HFF-Myc (cell line): ENCODE data around the gene MCCD1.

Experiments used
- DNase-seq: peaks from one replicate; pipeline ENCODE4 v3.0.0-alpha.2; 2011; ENCODE audit warnings: low read depth; ENCODE audit errors: extremely low read depth
- H3K4me3 ChIP-seq: replicated peaks from 2 replicates; pipeline ENCODE4 v1.5.1; 2011; ENCODE audit warnings: low read depth, mild to moderate bottlenecking, control low read depth, low read length
- TF ChIP-seq, protein P1 (sequence below): IDR thresholded peaks from 2 replicates; pipeline ENCODE4 v1.5.1; 2012; ENCODE audit warnings: mild to moderate bottlenecking, low read depth, low read length, control low read depth; ENCODE audit errors: missing control alignments

The MCCD1 gene

DNA sequence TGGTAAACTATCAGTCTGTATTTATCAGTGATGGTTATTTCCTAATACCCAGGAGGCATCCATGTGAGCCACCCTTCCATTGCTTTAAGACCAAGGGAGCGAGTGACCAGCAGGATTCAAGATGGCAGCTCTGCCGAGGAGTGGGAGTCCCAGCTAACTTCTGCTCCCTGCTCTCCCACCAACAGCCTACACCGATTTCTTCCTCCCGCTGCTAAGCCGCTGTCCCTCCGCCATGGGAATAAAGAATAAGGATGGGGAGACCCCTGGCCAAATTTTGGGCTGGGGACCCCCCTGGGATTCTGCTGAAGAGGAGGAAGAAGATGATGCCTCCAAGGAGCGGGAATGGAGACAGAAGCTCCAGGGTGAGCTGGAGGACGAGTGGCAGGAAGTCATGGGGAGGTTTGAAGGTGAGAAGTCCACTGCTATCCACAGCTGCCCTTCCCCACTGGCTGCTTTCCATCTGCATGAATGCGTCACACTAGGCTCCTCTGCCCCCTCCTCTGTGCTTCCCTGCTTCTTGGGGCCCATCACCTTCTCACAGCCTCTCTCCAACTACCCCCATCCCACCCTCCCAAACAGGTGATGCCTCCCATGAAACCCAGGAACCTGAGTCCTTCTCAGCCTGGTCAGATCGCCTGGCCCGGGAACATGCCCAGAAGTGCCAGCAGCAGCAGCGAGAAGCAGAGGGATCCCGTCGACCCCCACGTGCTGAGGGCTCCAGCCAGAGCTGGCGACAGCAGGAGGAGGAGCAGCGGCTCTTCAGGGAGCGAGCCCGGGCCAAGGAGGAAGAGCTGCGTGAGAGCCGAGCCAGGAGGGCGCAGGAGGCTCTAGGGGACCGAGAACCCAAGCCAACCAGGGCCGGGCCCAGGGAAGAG is 28.9 kb downstream of the MCCD1 start:
- no peak overlapping the region for H3K4me3 ChIP-seq

DNA sequence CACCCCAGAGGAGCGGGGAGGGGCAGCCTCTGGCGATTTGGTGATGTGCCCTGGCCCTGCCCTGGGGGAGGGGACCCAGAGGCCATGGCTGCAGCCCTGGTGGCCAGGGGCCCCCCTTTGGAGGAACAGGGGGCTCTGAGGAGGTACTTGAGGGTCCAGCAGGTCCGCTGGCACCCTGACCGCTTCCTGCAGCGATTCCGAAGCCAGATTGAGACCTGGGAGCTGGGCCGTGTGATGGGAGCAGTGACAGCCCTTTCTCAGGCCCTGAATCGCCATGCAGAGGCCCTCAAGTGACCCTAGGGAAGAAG is 29.5 kb downstream of the MCCD1 start:
- TF ChIP-seq, protein P1, sequence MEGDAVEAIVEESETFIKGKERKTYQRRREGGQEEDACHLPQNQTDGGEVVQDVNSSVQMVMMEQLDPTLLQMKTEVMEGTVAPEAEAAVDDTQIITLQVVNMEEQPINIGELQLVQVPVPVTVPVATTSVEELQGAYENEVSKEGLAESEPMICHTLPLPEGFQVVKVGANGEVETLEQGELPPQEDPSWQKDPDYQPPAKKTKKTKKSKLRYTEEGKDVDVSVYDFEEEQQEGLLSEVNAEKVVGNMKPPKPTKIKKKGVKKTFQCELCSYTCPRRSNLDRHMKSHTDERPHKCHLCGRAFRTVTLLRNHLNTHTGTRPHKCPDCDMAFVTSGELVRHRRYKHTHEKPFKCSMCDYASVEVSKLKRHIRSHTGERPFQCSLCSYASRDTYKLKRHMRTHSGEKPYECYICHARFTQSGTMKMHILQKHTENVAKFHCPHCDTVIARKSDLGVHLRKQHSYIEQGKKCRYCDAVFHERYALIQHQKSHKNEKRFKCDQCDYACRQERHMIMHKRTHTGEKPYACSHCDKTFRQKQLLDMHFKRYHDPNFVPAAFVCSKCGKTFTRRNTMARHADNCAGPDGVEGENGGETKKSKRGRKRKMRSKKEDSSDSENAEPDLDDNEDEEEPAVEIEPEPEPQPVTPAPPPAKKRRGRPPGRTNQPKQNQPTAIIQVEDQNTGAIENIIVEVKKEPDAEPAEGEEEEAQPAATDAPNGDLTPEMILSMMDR: no peak
- H3K4me3 ChIP-seq: no peak overlapping the region
- DNase-seq: no peak

More for the DNA sequence above, 28.9 kb downstream of the MCCD1 start:
- TF ChIP-seq, protein P1: no peak
- DNase-seq: no peak

DNA sequence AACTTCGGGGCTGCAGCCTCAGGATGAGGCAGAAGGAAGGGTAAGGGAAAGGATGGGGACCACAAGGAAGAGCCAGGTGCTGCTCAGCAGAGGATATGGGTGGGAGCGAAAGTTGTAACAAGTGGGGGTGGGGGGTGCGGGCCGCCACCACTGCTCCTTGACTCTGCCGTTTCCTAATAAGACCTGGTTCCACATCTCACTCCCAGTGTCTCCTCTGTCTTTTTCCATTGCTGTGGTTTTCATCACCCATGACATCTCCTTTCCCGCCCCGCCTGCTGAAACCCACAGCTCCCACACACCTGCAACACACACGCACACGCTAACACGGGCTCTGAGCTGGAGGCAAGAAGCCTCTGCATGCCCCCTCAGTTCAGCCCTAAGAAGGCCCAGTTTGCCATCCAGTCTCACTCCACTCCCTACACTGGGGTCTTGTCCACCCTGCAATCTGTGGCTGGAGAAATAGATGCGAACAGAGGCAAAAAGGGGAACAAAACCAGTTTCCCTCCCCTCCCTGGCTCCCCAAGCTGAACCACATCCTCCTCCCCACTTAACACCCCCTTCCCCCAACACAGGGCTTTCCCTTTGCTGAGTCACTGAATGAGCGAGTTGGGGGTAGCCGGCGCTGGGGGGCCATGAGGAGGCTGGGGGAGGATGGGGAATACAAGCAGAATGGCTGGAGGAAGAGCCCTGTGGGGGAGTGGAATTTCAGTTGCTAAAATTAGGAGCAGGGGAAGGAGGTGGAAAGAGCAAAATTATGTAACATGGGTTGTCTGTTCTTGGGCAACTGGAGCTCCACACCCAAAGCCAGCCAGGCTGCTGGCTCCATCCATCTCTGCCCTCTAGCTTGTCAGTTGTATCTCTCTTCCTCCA is 30.1 kb downstream of the MCCD1 start:
- H3K4me3 ChIP-seq: no peak overlapping the region
- no peak for DNase-seq
- TF ChIP-seq, protein P1: no peak

DNA sequence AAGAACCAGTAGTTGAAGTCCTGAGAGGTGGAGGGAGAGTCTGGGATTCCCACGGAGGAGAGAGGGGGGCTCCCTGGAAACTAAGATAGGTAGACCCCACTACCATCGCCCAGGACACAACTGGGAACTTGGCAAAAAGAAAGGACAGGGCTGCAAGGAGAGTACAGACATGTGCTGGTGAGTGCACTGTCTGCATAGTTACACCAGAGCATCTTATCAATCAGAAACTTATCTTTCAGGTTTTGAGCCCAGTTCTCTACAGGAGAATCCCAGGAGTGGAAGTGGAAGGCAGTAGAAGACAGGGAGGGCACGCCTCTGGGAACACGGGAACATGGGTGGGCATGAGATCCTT is 30.8 kb downstream of the MCCD1 start:
- TF ChIP-seq, protein P1: no peak
- no peak overlapping the region for H3K4me3 ChIP-seq

DNA sequence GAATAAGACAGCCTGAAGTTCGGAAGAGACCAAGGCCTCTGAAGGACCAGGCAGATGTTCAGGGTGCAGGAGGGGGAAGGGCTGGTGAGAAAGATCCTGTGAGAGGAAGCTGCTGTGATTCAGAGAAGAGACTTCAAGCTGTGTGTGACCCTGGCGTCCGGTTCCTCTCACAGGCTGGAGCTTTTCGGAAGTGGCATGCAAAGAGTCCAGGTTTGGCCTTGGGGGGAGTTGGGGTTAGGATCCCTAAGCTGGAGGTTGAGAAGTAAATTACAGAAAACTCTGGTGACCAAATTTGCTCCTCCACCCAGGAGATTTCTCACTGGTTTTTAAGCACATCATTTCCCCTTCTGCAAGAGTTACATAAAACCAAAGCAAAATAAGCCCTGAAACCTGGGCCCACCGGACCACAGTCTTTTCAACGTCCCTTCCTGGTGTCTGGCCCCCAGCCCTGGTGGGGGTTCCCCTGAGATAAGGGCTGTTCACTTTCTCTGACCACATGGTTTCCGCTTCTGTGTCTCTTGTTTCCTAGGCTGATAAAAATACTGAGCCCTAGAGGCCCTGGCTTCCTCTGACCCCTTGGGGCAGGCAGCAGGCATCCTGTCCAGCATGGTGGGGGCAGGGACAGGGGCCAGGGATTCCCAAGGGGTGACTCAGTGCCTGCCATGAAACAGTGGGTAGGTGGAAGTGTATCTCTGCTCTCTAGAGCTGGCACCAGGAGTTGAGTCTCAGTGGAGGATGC is 31.4 kb downstream of the MCCD1 start:
- H3K4me3 ChIP-seq: no peak overlapping the region
- no peak for DNase-seq
- TF ChIP-seq, protein P1: no peak

More for the DNA sequence above, 30.8 kb downstream of the MCCD1 start:
- DNase-seq: no peak

DNA sequence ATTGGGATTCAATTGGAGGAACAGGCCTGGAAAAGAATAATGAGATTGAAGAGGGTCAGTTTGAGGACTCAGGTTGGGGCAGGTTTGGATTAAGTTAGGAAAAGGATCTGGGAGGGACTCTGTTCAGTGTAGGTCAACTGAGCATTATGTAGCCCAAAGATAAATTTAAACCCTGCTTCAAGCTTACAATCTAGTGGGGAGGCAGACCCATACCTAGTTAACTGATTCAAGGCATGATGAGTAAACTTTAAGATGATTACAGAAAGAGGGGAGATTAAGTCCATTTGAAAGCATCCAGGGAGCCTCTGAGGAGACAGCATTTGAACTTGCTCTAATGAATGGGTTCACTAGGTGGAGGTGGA is 31.9 kb downstream of the MCCD1 start:
- TF ChIP-seq, protein P1: no peak
- no peak for DNase-seq
- H3K4me3 ChIP-seq: no peak overlapping the region
